Measurements from ENCODE around the gene FKBP2.

FKBP2 gene

GRCh38 chr11:64243236-64243854 is 2.5 kb downstream of the FKBP2 start (continued):
- TF ChIP-seq SP3 (tag by site-specific recombination; IDR thresholded peaks at IDR 0.05) (no peak), ZNF747 (tag by site-specific recombination; IDR thresholded peaks at IDR 0.05) (no peak), ZNF518A (tag by site-specific recombination; conservative IDR thresholded peaks at IDR 0.05; ENCODE audit: low read depth) (no peak), ZNF544 (tag by site-specific recombination; IDR thresholded peaks at IDR 0.05) (no peak), ZNF140 (tag by site-specific recombination; IDR thresholded peaks at IDR 0.05) (no peak), KLF17 (tag by site-specific recombination; IDR thresholded peaks at IDR 0.05) (peak; percentile 23; the same call in 1 of the 2 replicates), ZNF211 (tag by site-specific recombination; IDR thresholded peaks at IDR 0.05; ENCODE audit: low read depth) (no peak), ZNF76 (tag by site-specific recombination; IDR thresholded peaks at IDR 0.05; ENCODE audit: borderline replicate concordance, low read depth) (no peak), ZNF629 (tag by site-specific recombination; IDR thresholded peaks at IDR 0.05) (no peak), ZNF654 (tag by site-specific recombination; IDR thresholded peaks at IDR 0.05; ENCODE audit: low read depth) (no peak), ZNF398 (tag by site-specific recombination; IDR thresholded peaks at IDR 0.05) (no peak), GLIS2 (tag by site-specific recombination; IDR thresholded peaks at IDR 0.05) (peak; percentile 49), ZNF776 (tag by site-specific recombination; IDR thresholded peaks at IDR 0.05; ENCODE audit: borderline replicate concordance) (no peak), ZNF18 (tag by site-specific recombination; IDR thresholded peaks at IDR 0.05) (no peak), ZNF223 (tag by site-specific recombination; IDR thresholded peaks at IDR 0.05) (no peak), PRDM6 (tag by site-specific recombination; IDR thresholded peaks at IDR 0.05) (no peak), WT1 (tag by site-specific recombination; IDR thresholded peaks at IDR 0.05) (no peak), GLIS1 (tag by site-specific recombination; IDR thresholded peaks at IDR 0.05) (peak; percentile 87), YY1 (tag by site-specific recombination; IDR thresholded peaks at IDR 0.05) (no peak), SCRT2 (tag by site-specific recombination; IDR thresholded peaks at IDR 0.05) (no peak), KLF7 (tag by site-specific recombination; IDR thresholded peaks at IDR 0.05; ENCODE audit: borderline replicate concordance) (no peak), ZNF585B (tag by site-specific recombination; IDR thresholded peaks at IDR 0.05) (no peak), ZNF600 (tag by site-specific recombination; IDR thresholded peaks at IDR 0.05) (peak; percentile 73), TCF7L2 (IDR thresholded peaks at IDR 0.05; ENCODE audit: borderline replicate concordance, low read depth, low read length) (no peak), MZF1 (tag by site-specific recombination; IDR thresholded peaks at IDR 0.05; ENCODE audit: borderline replicate concordance) (no peak), ZNF704 (tag by site-specific recombination; IDR thresholded peaks at IDR 0.05) (no peak)
